Trophoblast cell (in vitro differentiated cells and primary cell): ENCODE data around the gene ASTL. TPM values are rescaled to one million over a fixed set of nuclear protein-coding genes. Genes with fewer than 3 reads are reported as not detected.

Source experiments
- DNase-seq, 2 donors: peaks; one replicate each; pipeline ENCODE4 v3.0.0-alpha.2; 2016
- H2AFZ ChIP-seq: 2 replicates; pipeline ENCODE4 v1.6.1; 2013; ENCODE audit warnings: low read length, moderate library complexity, mild to moderate bottlenecking; ENCODE audit not compliant: insufficient read depth, poor library complexity
- H2AK5ac ChIP-seq: 2 replicates; pipeline ENCODE4 v1.6.1; 2013; ENCODE audit warnings: mild to moderate bottlenecking, low read length
- H2BK120ac ChIP-seq: 2 replicates; pipeline ENCODE4 v1.6.1; 2013; ENCODE audit warnings: low read length, mild to moderate bottlenecking, moderate library complexity; ENCODE audit not compliant: insufficient read depth, poor library complexity
- H2BK12ac ChIP-seq: 2 replicates; pipeline ENCODE4 v1.6.1; 2013; ENCODE audit warnings: mild to moderate bottlenecking, low read length, moderate library complexity
- H2BK5ac ChIP-seq: 2 replicates; pipeline ENCODE4 v1.6.1; 2013; ENCODE audit warnings: low read length, low read depth, moderate library complexity, mild to moderate bottlenecking; ENCODE audit not compliant: poor library complexity
- H3K14ac ChIP-seq: 2 replicates; pipeline ENCODE4 v1.6.1; 2013; ENCODE audit warnings: mild to moderate bottlenecking, low read length
- H3K18ac ChIP-seq: 2 replicates; pipeline ENCODE4 v1.6.1; 2013; ENCODE audit warnings: mild to moderate bottlenecking, low read length
- H3K23ac ChIP-seq: 2 replicates; pipeline ENCODE4 v1.6.1; 2013; ENCODE audit warnings: low read length
- H3K27ac ChIP-seq: 2 replicates; pipeline ENCODE4 v1.5.1; 2013; ENCODE audit warnings: low read depth, mild to moderate bottlenecking, inconsistent platforms, low read length, moderate library complexity
- H3K27me3 ChIP-seq: 2 replicates; pipeline ENCODE4 v1.6.1; 2013; ENCODE audit warnings: inconsistent platforms, mild to moderate bottlenecking, low read length, moderate library complexity; ENCODE audit not compliant: insufficient read depth
- H3K36me3 ChIP-seq, 2 experiments: 1 replicate in 1 of 2; 2 replicates in 1 of 2; pipeline ENCODE4 v1.6.1; 2013; ENCODE audit warnings: low read length in 2 of 2, mild to moderate bottlenecking in 2 of 2, moderate library complexity in 1 of 2; ENCODE audit not compliant: insufficient read depth in 2 of 2, control insufficient read depth in 1 of 2
- H3K4ac ChIP-seq: 2 replicates; pipeline ENCODE4 v1.6.1; 2013; ENCODE audit warnings: low read depth, mild to moderate bottlenecking, low read length, moderate library complexity
- H3K4me1 ChIP-seq, 2 experiments: 1 replicate in 1 of 2; 2 replicates in 1 of 2; pipeline ENCODE4 v1.6.1; 2013; ENCODE audit warnings: low read length in 2 of 2, mild to moderate bottlenecking in 2 of 2, moderate library complexity in 1 of 2; ENCODE audit not compliant: insufficient read depth in 2 of 2, control insufficient read depth in 1 of 2
- H3K4me2 ChIP-seq: 2 replicates; pipeline ENCODE4 v1.6.1; 2013; ENCODE audit warnings: inconsistent platforms, mild to moderate bottlenecking, low read length, moderate library complexity
- H3K4me3 ChIP-seq: 2 replicates; pipeline ENCODE4 v1.5.1; 2013; ENCODE audit warnings: mild to moderate bottlenecking, low read depth, low read length, inconsistent platforms
- H3K79me1 ChIP-seq: one replicate; pipeline ENCODE4 v1.6.1; 2013; ENCODE audit warnings: low read length
- H3K79me2 ChIP-seq: 2 replicates; pipeline ENCODE4 v1.6.1; 2013; ENCODE audit warnings: low read length, mild to moderate bottlenecking; ENCODE audit not compliant: control insufficient read depth, insufficient read depth, poor library complexity
- H3K9ac ChIP-seq: 2 replicates; pipeline ENCODE4 v1.6.1; 2013; ENCODE audit warnings: mild to moderate bottlenecking, low read length
- H3K9me3 ChIP-seq: 2 replicates; pipeline ENCODE4 v1.6.1; 2013; ENCODE audit warnings: low read depth, mild to moderate bottlenecking, control low read depth, inconsistent platforms, low read length; ENCODE audit not compliant: insufficient read depth
- H4K12ac ChIP-seq: 2 replicates; pipeline ENCODE4 v1.6.1; 2013; ENCODE audit warnings: low read depth, mild to moderate bottlenecking, low read length, moderate library complexity
- H4K8ac ChIP-seq: 2 replicates; pipeline ENCODE4 v1.6.1; 2013; ENCODE audit warnings: low read depth, mild to moderate bottlenecking, low read length, moderate library complexity
- H4K91ac ChIP-seq: one replicate; pipeline ENCODE4 v1.6.1; 2013; ENCODE audit warnings: low read depth, mild to moderate bottlenecking, low read length, moderate library complexity
- WGBS: extraction: QIAGEN DNeasy Blood & Tissue Kit; methylation state at CpG from one replicate; pipeline ENCODE4 v1.1.7; 2013; ENCODE audit warnings: missing lambda C conversion rate; ENCODE audit not compliant: insufficient read length, insufficient coverage; ENCODE audit errors: extremely low coverage; 5-methylcytosine and 5-hydroxymethylcytosine counted together
- polyA plus RNA-seq: library from polyadenylated mRNA; stranded (reverse); fragments of 200-250 nt; gene quantifications from 2 replicates; pipeline ENCODE4 v1.2.3, GENCODE V29; 2013

Gene ASTL
- polyA plus RNA-seq: 0.07 TPM in 1 of 2 replicates, not detected in the other

DNA sequence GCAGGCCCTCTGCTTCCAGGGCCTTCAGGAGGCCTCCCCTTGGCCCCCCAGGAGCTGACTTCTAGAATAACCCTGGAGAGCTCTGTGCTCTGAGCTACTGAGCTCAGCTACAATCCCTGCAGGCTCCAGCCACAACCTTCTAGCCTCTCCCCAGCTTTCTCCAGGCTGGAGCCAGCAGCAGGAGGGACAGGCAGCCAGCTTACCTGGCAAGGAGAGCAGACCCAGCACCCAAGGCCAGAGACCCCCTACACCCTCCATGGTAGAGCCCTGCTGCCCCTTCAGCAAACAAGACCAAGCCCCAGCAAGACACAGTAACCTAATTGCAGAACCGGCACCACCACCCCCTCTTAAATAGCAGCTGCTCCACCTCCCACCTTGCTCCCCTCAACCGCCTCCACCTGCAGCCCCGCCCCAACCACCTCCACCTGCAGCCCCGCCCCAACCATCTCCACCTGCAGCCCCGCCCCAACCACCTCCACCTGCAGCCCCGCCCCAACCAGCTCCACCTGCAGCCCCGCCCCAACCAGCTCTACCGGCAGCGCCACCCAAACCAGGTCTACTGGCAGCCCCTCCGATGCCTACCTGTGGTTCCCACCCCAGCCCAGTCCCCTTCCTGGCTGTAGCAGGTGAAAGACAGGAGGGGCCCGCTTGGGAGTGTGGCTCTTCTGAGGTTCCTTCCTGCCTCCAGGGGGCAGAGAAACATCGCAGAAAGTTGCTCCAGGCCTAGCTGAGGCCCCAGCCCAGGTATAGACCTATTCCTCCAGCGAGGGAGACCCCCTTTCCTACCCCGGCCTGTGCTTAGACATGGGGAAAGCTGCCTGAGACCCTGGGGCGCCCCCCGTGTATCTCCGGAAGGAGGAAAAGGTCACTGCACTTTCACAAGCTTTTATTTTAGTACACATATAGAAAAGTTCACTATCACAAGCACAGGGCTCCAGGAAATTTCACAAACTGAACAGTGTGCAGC lies at the start of gene ASTL:
Gene ASTL (minus strand): TSS at position 324 of the 967 bp plus-strand sequence. CDS start 66 bp downstream, at position 258.
- no peak within 1 kb of the TSS for H4K12ac ChIP-seq
- H3K9me3 ChIP-seq: peaks cover 5% of the 10 kb centered on the region
- no peak within 1 kb of the TSS for H2AFZ ChIP-seq
- H3K14ac ChIP-seq: no peak within 1 kb of the TSS
- H3K4ac ChIP-seq: no peak within 1 kb of the TSS
- H3K27me3 ChIP-seq: no peaks in the 10 kb centered on the region
- DNase-seq: peak in 1 of 2 donors; percentile 56
- no peak within 1 kb of the TSS for H2BK120ac ChIP-seq
- H2AK5ac ChIP-seq: no peak within 1 kb of the TSS
- WGBS: no CpG with 5 or more reads among the region's 17 CpGs
- no peak within 1 kb of the TSS for H4K8ac ChIP-seq
- no peak within 1 kb of the TSS for H2BK12ac ChIP-seq
- no peak within 1 kb of the TSS for H3K4me3 ChIP-seq
- H3K4me1 ChIP-seq: no peaks in the 10 kb centered on the region
- no peak within 1 kb of the TSS for H3K9ac ChIP-seq
- H2BK5ac ChIP-seq: no peak within 1 kb of the TSS
- H3K36me3 ChIP-seq: peaks cover 0 to 2% of the 10 kb centered on the region in 2 experiments
- H3K18ac ChIP-seq: no peak within 1 kb of the TSS
- H3K23ac ChIP-seq: no peak within 1 kb of the TSS
- H3K79me1 ChIP-seq: no peaks in the 10 kb centered on the region
- no peak within 1 kb of the TSS for H4K91ac ChIP-seq
- H3K79me2 ChIP-seq: no peaks in the 10 kb centered on the region
- no peak within 1 kb of the TSS for H3K27ac ChIP-seq
- H3K4me2 ChIP-seq: no peak within 1 kb of the TSS

DNA sequence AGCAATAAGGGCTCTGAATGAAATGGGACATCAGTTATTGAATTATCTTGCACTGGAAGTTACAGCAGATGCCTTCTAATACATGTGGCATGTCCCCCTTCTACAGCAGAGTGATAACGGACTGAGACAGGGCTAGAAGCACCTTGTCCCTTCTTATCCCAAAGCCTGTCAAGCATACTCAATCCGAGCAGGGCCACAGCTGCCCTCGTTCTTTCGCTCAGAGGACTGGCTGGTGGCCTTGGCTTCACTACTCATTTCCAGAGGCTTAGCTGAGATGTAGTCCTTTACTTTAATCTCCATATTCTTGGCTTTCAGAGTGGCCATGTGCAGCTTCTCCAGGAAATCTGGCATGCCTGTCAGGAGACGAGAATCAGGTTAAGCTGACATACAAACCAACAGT lies 48.3 kb upstream of the ASTL start:
- Histone ChIP-seq H3K27ac (no peak overlapping the region), H2BK12ac (no peak overlapping the region), H3K36me3 (peaks cover 28 to 43% of the 10 kb centered on the region in 2 experiments), H3K79me1 (no peaks in the 10 kb centered on the region), H3K4me1 (no peaks in the 10 kb centered on the region), H2BK120ac (no peak overlapping the region), H4K12ac (no peak overlapping the region), H3K9me3 (peaks cover 3% of the 10 kb centered on the region), H4K8ac (no peak overlapping the region), H3K14ac (no peak overlapping the region), H3K79me2 (no peaks in the 10 kb centered on the region), H3K9ac (no peak overlapping the region), H2AFZ (no peak overlapping the region), H3K4me2 (no peak overlapping the region), H3K18ac (no peak overlapping the region), H3K4ac (no peak overlapping the region), H4K91ac (no peak overlapping the region), H2AK5ac (no peak overlapping the region), H3K4me3 (no peak overlapping the region), H3K23ac (no peak overlapping the region), H2BK5ac (no peak overlapping the region), H3K27me3 (no peaks in the 10 kb centered on the region)
- no CpG with 5 or more reads among the region's 5 CpGs for WGBS
- no peak for DNase-seq

DNA sequence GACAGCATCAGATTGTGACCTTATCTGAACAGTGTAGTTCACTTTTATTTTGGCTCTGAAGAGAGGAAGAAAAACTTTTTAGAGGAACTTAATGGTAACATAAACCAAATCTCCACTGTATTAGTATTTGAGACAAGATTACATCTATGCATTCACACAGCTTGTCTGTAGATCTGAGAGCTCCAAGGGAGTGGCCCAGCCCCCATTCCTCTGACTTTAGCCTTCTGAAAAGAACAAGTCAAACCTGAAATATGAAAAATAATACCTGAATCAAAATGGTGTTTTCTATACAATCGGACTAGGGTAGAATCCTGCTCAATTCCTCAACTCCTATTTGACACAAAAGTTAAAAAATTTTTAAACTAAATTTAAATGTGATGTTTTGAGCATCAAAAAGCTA lies 47.2 kb upstream of the ASTL start:
- Histone ChIP-seq H3K36me3 (peaks cover 24 to 36% of the 10 kb centered on the region in 2 experiments), H3K4me1 (no peaks in the 10 kb centered on the region), H3K9ac (no peak overlapping the region), H3K9me3 (peaks cover 3% of the 10 kb centered on the region), H3K4me3 (no peak overlapping the region), H3K18ac (no peak overlapping the region), H3K4ac (no peak overlapping the region), H3K14ac (no peak overlapping the region), H2BK120ac (no peak overlapping the region), H2BK12ac (no peak overlapping the region), H3K27me3 (no peaks in the 10 kb centered on the region), H3K79me2 (no peaks in the 10 kb centered on the region), H3K79me1 (no peaks in the 10 kb centered on the region), H3K27ac (no peak overlapping the region), H4K8ac (no peak overlapping the region), H4K12ac (no peak overlapping the region), H2BK5ac (no peak overlapping the region), H2AK5ac (no peak overlapping the region), H4K91ac (no peak overlapping the region), H3K4me2 (no peak overlapping the region), H3K23ac (no peak overlapping the region), H2AFZ (no peak overlapping the region)
- WGBS: no CpG with 5 or more reads among the region's 1 CpG
- peak; percentile 63 to 76 for DNase-seq

DNA sequence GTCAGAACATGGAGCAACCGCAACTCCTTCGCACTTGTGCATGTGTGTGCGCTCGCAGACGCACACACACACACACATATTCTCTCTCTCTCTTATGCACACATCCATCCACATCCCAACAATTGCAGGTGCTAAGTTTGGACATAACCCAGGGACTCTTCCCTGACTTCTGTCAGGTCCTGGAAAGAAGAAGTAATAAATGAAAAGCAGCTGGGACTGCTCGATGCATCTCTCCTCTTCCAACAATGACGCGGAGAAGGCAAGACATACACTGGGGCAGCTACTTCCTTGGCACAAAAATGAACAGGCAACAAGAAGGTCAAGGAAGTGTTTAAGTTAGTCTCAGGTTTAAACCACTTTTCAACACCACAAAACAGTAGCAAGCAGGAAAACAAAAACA lies 46.7 kb upstream of the ASTL start:
- Histone ChIP-seq H3K23ac (no peak overlapping the region), H4K12ac (no peak overlapping the region), H3K27ac (no peak overlapping the region), H2AK5ac (no peak overlapping the region), H3K9me3 (peaks cover 3% of the 10 kb centered on the region), H2BK12ac (no peak overlapping the region), H3K36me3 (peaks cover 22 to 33% of the 10 kb centered on the region in 2 experiments), H3K79me2 (no peaks in the 10 kb centered on the region), H3K4me2 (no peak overlapping the region), H3K9ac (no peak overlapping the region), H3K4ac (no peak overlapping the region), H3K18ac (no peak overlapping the region), H2AFZ (no peak overlapping the region), H3K4me1 (no peaks in the 10 kb centered on the region), H2BK120ac (no peak overlapping the region), H3K14ac (no peak overlapping the region), H2BK5ac (no peak overlapping the region), H3K79me1 (no peaks in the 10 kb centered on the region), H3K27me3 (no peaks in the 10 kb centered on the region), H4K8ac (no peak overlapping the region), H4K91ac (no peak overlapping the region), H3K4me3 (no peak overlapping the region)
- WGBS: no CpG with 5 or more reads among the region's 8 CpGs
- DNase-seq: no peak
